SK-N-MC (cell line): Measurements from ENCODE around the gene DGKD.

Source experiments
- EZH2 ChIP-seq: fragments of 200-600 bp; sonication (generic); IDR thresholded peaks from one replicate; pipeline ENCODE4 v1.6.1; 2017; ENCODE audit warnings: antibody characterized with exemption
- FOXP2 ChIP-seq: optimal IDR thresholded peaks from 2 replicates; pipeline ENCODE3; 2011; ENCODE audit warnings: mild to moderate bottlenecking, moderate library complexity; ENCODE audit not compliant: insufficient read depth; ENCODE audit errors: extremely low read length, control extremely low read depth
- POLR2AphosphoS5 ChIP-seq: IDR thresholded peaks from 2 replicates; pipeline ENCODE4 v1.6.1; 2012; ENCODE audit warnings: mild to moderate bottlenecking, low read depth, low read length, borderline replicate concordance

- TF ChIP-seq POLR2AphosphoS5 = no peak
- TF ChIP-seq EZH2 = no peak
- no peak for TF ChIP-seq FOXP2
Measured at GRCh38 chr2:233334915-233335314, 19.4 kb upstream of the DGKD start.
